Activated CD4-positive, alpha-beta memory T cell treated with anti-CD3 and anti-CD28 coated beads, Interleukin-2, amount 10 ng/mL, durations not matched to agents 7 days and 5 days (primary cell): ENCODE results near the gene CDH23. TPM values are rescaled to one million over a fixed set of nuclear protein-coding genes. Genes with fewer than 3 reads are reported as not detected.

Experiments
- CTCF ChIA-PET: fragments of 350-600 bp; sonication (Branson Sonifier 250); formaldehyde crosslinking; loops from one replicate; lab custom pipeline; 2021; ENCODE audit warnings: antibody characterized with exemption, inconsistent platforms; lab: Charles Lee
- POLR2A ChIA-PET: fragments of 350-600 bp; sonication (Branson Sonifier 250); formaldehyde crosslinking; loops from one replicate; lab custom pipeline; 2021; ENCODE audit warnings: antibody characterized with exemption; lab: Charles Lee
- DNase-seq: peaks from one replicate; pipeline ENCODE4 v3.0.0-alpha.2; 2020
- H3K27ac Mint-ChIP-seq: one replicate; pipeline ENCODE4 v1.8.0; 2021; ENCODE audit warnings: mild to moderate bottlenecking, mixed read lengths
- H3K27me3 Mint-ChIP-seq: one replicate; pipeline ENCODE4 v1.8.0; 2021; ENCODE audit warnings: mixed read lengths
- H3K36me3 Mint-ChIP-seq: one replicate; pipeline ENCODE4 v1.8.0; 2021; ENCODE audit warnings: low read depth, mixed read lengths
- H3K4me1 Mint-ChIP-seq: one replicate; pipeline ENCODE4 v1.8.0; 2021; ENCODE audit warnings: mixed read lengths
- H3K4me3 Mint-ChIP-seq: one replicate; pipeline ENCODE4 v1.8.0; 2021; ENCODE audit warnings: mild to moderate bottlenecking, mixed read lengths
- H3K9me3 Mint-ChIP-seq: one replicate; pipeline ENCODE4 v1.8.0; 2021; ENCODE audit warnings: mixed read lengths
- total RNA-seq, 2 experiments: library from RNA; stranded (reverse); gene quantifications; one replicate each; pipeline ENCODE4 v1.2.3, GENCODE V29; 2021

CDH23 gene
- total RNA-seq, 2 experiments from 2014 or later = 1.3 TPM

DNA sequence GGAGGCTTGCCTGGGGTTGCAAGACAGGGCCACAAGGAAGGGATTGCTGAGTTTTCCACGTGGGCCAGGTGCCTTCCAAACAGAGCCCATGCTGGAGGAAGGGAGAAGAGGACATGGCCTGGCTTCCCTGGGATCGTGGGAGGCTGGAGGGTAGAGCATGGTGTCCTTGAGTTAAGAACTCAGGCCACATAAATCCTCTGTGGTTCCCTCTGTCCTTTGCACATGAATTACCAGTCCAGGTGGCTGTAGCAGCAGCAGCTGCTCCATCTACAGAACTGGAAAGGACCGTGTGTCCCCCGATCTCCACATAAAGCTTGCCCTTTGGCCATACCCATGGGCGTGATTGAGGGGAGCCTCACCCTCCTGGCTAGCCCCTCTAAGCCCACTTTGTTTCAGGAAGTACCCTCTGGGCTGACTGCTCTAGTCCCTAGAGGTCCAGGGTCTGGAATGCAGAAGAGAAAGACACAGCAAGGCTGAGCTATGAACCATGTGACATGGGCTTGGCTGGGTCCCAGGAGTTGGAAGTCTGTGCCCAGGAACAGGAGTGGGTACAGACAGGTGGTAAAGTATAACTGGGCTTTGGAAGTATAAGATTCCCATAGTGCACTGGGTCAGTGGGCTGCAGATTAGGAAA, 237.9 kb downstream of the CDH23 start:
- H3K27ac Mint-ChIP-seq = no peak overlapping the region

DNA sequence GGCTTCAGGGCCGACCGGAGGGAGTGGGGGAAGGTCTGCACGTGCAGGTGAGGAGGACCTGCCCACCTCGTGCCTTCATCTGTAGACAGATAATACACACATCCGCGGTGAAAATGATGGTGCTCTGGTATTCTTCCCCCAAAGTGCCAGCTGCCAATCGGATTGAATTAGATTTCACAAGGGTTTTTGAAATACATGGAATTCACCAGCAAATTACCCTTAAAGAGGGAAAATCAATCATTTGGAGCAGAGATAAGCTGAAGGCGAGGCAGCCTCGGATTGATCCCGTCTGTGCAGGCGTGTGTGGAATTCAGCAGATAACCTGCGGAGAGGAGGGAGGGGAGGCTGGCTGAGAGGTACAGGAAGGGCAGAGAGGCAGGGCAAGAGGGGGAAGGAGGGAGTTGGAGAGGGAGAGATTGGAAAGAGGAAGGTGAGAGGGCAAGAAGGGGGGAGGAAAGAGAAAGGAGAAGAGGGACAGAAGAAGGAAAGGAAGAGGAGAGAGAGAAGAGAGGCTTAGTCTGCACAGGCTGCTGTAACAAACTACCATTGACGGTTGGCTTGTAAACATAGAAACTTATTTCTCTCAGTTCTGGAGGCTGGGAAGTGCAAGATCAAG, 238.6 kb downstream of the CDH23 start:
- DNase-seq = no peak
- Mint-ChIP-seq H3K4me3 (no peak overlapping the region), H3K27ac (no peak overlapping the region), H3K27me3 (peaks cover 7% of the 10 kb centered on the region), H3K4me1 (peaks cover 7% of the 10 kb centered on the region), H3K36me3 (no peaks in the 10 kb centered on the region), H3K9me3 (no peaks in the 10 kb centered on the region)
- ChIA-PET POLR2A (no interaction called here), CTCF (no interaction called here)

More for the DNA sequence above, 237.9 kb downstream of the CDH23 start:
- Mint-ChIP-seq H3K9me3 (no peaks in the 10 kb centered on the region), H3K4me1 (peaks cover 7% of the 10 kb centered on the region), H3K36me3 (no peaks in the 10 kb centered on the region), H3K4me3 (no peak overlapping the region), H3K27me3 (peaks cover 7% of the 10 kb centered on the region)
- POLR2A ChIA-PET = no interaction called here
- CTCF ChIA-PET = no interaction called here
- no peak for DNase-seq

DNA sequence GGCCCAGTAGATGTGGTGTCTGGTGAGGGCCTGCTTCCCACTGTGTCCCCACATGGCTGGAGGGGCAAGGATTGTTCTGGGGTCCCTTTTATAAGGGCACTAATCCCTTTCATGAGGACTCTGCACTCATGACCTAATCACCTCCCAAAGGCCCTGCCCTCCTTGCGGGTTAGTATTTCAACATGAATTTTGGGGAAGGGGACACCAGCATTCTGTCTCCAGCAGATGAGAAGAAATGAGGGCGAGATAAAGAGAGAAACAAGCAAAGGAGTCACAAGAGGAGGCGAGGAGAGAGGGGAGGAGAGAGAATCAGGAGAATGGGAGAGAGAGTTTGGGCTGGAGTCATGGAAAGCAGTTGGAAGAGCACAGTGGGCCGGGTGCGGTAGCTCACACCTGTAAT, 239.1 kb downstream of the CDH23 start:
- ChIA-PET POLR2A (no interaction called here), CTCF (interaction anchor here (1.0 kb wide), 1 partner anchor 72 kb away, joined by 3 read pairs; no protein-coding TSS in a partner anchor)
- Mint-ChIP-seq H3K27ac (no peak overlapping the region), H3K36me3 (no peaks in the 10 kb centered on the region), H3K4me3 (no peak overlapping the region), H3K27me3 (peaks cover 7% of the 10 kb centered on the region), H3K4me1 (peaks cover 7% of the 10 kb centered on the region), H3K9me3 (no peaks in the 10 kb centered on the region)
- DNase-seq = no peak

DNA sequence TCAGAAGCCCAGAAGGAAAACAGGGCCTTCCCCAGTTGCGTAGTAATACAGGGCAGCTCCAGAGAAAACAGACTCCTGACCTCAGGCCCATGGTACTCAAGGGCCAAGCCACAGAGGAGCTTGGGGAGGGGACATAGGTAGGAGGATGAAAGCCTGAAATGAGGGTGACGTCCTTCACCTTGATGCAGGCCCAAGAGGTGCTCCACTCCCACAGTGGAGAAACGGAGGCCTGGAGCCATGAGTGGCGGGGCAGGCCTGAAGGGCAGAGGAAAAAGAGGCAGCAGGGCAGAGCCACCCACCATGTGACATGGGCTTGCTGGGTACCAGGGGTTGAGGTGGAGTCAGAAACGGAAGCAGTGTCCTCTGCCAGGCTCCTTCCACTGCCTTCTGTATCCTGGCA, 239.9 kb downstream of the CDH23 start:
- Mint-ChIP-seq H3K4me3 (no peak overlapping the region), H3K4me1 (peaks cover 7% of the 10 kb centered on the region), H3K27ac (no peak overlapping the region), H3K36me3 (no peaks in the 10 kb centered on the region), H3K27me3 (peaks cover 7% of the 10 kb centered on the region), H3K9me3 (no peaks in the 10 kb centered on the region)
- no peak for DNase-seq
- CTCF ChIA-PET = interaction anchor here (1.0 kb wide), 1 partner anchor 72 kb away, joined by 3 read pairs; no protein-coding TSS in a partner anchor
- POLR2A ChIA-PET = no interaction called here

DNA sequence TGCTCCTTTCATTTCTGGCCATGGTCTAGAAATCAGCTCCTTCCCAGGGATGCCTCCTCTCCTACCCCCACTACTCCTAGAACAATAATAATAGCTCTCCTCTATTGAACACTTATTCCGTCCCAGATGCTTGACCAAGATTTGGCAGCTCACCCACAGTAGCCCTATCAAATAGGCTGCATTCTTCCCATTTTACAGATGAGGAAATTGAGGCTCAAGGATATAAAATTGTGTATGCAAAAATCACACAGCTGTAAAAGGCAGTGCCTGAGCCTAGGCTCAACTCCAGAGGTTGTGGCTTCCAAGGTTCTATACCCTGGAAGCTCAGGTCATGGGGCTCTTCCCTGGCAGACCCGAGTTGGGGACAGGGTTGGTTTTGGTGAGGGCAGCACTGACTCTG, 240.6 kb downstream of the CDH23 start:
- H3K36me3 Mint-ChIP-seq = no peaks in the 10 kb centered on the region
- CTCF ChIA-PET = no interaction called here
- H3K4me1 Mint-ChIP-seq = peaks cover 7% of the 10 kb centered on the region
- no peak overlapping the region for H3K27ac Mint-ChIP-seq
- no peaks in the 10 kb centered on the region for H3K9me3 Mint-ChIP-seq
- DNase-seq = no peak
- H3K4me3 Mint-ChIP-seq = no peak overlapping the region
- peaks cover 3% of the 10 kb centered on the region for H3K27me3 Mint-ChIP-seq
- POLR2A ChIA-PET = no interaction called here

GRCh38 chr10:71638064-71638821, 241.5 kb downstream of the CDH23 start:
- DNase-seq = peak; percentile 17
- Mint-ChIP-seq H3K4me1 (peaks cover 7% of the 10 kb centered on the region), H3K4me3 (no peak overlapping the region), H3K36me3 (no peaks in the 10 kb centered on the region), H3K9me3 (no peaks in the 10 kb centered on the region), H3K27me3 (no peaks in the 10 kb centered on the region), H3K27ac (no peak overlapping the region)
- POLR2A ChIA-PET = no interaction called here
- CTCF ChIA-PET = no interaction called here

- no peaks in the 10 kb centered on the region for H3K36me3 Mint-ChIP-seq
- H3K27ac Mint-ChIP-seq = no peak overlapping the region
- no peaks in the 10 kb centered on the region for H3K9me3 Mint-ChIP-seq
- DNase-seq = no peak
- CTCF ChIA-PET = interaction anchor here (0.9 kb wide), 1 partner anchor 69 kb away, joined by 3 read pairs; no protein-coding TSS in a partner anchor
- H3K27me3 Mint-ChIP-seq = no peaks in the 10 kb centered on the region
- no peak overlapping the region for H3K4me3 Mint-ChIP-seq
- POLR2A ChIA-PET = no interaction called here
- H3K4me1 Mint-ChIP-seq = peaks cover 7% of the 10 kb centered on the region
Measured at GRCh38 chr10:71638822-71639719, 242.4 kb downstream of the CDH23 start.

GRCh38 chr10:71640607-71641006, 243.9 kb downstream of the CDH23 start:
- Mint-ChIP-seq H3K27ac (no peak overlapping the region), H3K9me3 (no peaks in the 10 kb centered on the region), H3K36me3 (no peaks in the 10 kb centered on the region), H3K4me3 (no peak overlapping the region), H3K27me3 (peaks cover 1% of the 10 kb centered on the region), H3K4me1 (peaks cover 7% of the 10 kb centered on the region)
- no peak for DNase-seq
- POLR2A ChIA-PET = interaction anchor here (1.2 kb wide), 1 partner anchor 54 kb away, joined by 4 read pairs; no protein-coding TSS in a partner anchor
- CTCF ChIA-PET = interaction anchor here (1.2 kb wide), 1 partner anchor 31 kb away, joined by 5 read pairs; no protein-coding TSS in a partner anchor

GRCh38 chr10:71641449-71641848, 244.7 kb downstream of the CDH23 start:
- DNase-seq = no peak
- no peak overlapping the region for H3K4me3 Mint-ChIP-seq
- ChIA-PET CTCF (interaction anchor here (1.2 kb wide), 1 partner anchor 32 kb away, joined by 5 read pairs; no protein-coding TSS in a partner anchor), POLR2A (interaction anchor here (1.2 kb wide), 1 partner anchor 53 kb away, joined by 4 read pairs; no protein-coding TSS in a partner anchor)
- no peaks in the 10 kb centered on the region for H3K36me3 Mint-ChIP-seq
- H3K27me3 Mint-ChIP-seq = peaks cover 1% of the 10 kb centered on the region
- no peak overlapping the region for H3K27ac Mint-ChIP-seq
- H3K4me1 Mint-ChIP-seq = peaks cover 7% of the 10 kb centered on the region
- H3K9me3 Mint-ChIP-seq = no peaks in the 10 kb centered on the region

- CTCF ChIA-PET = no interaction called here
- Mint-ChIP-seq H3K4me1 (peaks cover 7% of the 10 kb centered on the region), H3K36me3 (no peaks in the 10 kb centered on the region), H3K27ac (no peak overlapping the region), H3K27me3 (peaks cover 1% of the 10 kb centered on the region), H3K4me3 (no peak overlapping the region), H3K9me3 (no peaks in the 10 kb centered on the region)
- POLR2A ChIA-PET = no interaction called here
- no peak for DNase-seq
Measured at GRCh38 chr10:71641986-71642385, 245.3 kb downstream of the CDH23 start.

DNA sequence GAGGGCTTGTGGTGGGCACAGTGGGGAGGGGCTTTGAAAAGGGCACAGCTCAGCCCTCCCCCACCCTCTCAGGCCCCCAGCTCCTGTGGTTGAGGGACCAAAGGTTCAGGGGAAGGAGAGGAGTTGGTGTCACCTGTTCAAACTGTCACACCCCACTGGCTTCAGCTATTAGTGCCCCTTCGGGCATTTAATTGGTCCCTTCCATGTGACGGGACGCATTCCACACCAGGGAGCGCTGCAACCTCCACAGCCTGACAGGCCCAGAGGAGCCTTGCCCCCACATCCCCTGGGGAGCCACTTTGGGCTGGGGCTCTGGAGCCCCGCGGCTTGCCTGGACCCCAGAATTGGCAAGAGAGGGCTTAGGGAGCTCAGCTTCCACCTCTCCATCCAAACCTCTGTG, 247.2 kb downstream of the CDH23 start:
- ChIA-PET CTCF (interaction anchor here (0.5 kb wide), 1 partner anchor 40 kb away, joined by 4 read pairs; no protein-coding TSS in a partner anchor), POLR2A (no interaction called here)
- no peak overlapping the region for H3K4me3 Mint-ChIP-seq
- no peak overlapping the region for H3K27ac Mint-ChIP-seq
- no peaks in the 10 kb centered on the region for H3K36me3 Mint-ChIP-seq
- peaks cover 1% of the 10 kb centered on the region for H3K27me3 Mint-ChIP-seq
- H3K4me1 Mint-ChIP-seq = no peaks in the 10 kb centered on the region
- DNase-seq = no peak
- H3K9me3 Mint-ChIP-seq = no peaks in the 10 kb centered on the region

DNA sequence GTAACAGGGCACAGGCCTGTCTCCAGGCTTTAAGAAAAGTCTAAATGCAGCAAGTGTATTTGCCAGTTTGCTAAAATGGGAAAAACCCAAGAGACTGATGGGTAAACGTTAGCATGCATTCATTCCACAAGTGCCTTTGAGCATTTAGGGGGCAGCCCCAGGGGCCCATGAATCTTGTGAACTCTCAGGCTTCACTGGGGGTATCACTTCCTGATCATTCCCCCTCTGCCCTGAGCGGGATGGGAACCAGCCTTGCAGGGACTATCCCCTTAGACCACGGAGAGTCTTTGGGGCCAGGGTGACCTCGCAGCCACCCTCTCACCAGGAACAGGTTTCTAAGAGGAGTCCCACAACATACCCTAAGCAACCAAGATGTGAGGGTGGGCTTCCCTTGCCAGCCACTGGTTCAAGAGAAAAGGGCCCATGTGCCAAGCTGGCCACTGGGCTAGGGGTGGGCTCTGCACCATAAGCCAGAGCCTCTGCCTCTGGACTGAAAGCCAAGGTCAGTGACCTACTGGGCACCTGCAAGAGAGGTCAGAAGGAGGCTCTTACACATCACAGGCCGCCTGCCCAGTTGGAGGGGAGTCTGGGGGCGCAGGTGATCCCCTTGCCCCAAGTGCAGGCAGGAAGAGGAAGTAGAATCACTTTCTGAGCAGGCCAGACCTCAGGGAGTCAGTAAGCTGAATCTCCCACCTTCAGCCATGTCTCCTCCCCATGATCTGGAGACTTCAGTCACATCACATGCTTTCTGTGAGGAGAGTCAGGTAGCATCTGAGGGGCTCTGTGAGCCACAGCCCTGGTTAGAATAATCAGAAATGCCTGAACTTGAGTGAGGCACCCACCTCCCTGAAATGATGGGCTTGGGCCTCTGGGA, 247.8 kb downstream of the CDH23 start:
- POLR2A ChIA-PET = no interaction called here
- H3K4me1 Mint-ChIP-seq = peaks cover 4% of the 10 kb centered on the region
- no peaks in the 10 kb centered on the region for H3K9me3 Mint-ChIP-seq
- H3K36me3 Mint-ChIP-seq = no peaks in the 10 kb centered on the region
- no peak for DNase-seq
- CTCF ChIA-PET = no interaction called here
- H3K27me3 Mint-ChIP-seq = peaks cover 1% of the 10 kb centered on the region
- no peak overlapping the region for H3K4me3 Mint-ChIP-seq
- no peak overlapping the region for H3K27ac Mint-ChIP-seq
